GM21390 (cell line): ENCODE data around the gene UBE2C.

Experiments
- ATAC-seq: cut with Tn5 transposase; IDR thresholded peaks from one replicate; pipeline ENCODE4 v1.9.1; 2021; ENCODE audit not compliant: unreplicated experiment

UBE2C gene

DNA sequence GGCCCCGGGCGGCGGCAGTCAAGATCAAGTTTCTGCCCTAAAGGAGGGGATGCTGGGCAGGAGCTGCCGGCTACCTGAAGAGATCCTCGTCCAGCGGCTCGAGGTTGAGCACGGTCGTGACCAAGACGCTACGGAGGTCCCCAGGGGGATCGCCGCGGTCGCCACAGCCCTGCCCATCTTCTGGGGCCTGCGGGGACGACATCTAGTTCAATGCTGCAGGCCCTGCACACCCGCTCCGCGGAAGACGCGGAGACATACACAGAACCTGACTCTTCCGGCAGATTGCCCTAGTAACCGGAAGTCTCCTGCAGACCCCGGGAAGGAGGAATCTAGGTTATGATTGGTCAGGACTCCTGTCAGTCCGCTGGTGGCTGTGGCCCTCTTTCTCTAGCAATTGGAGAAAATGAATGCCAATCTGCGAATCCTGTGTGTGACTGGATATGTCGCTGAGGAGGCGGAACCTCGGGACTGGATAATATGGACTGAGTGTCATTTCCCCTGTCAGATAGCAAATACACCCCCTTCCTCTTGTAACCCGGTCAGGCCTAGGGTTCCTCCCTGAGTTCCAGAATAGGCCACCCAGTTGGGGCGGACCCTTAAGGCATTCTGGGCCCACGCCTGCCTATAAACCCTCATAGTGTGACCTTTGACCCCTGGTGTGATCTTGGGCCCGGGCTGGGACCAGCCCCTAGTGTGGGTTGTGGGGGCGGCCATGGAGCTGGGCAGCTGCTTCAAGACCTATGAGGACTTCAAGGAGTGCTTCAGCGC, 44.9 kb downstream of the UBE2C start, which contains the start of the genes ACOT8 and ZSWIM3:
Gene ACOT8, minus strand, starts transcription at position 279 of the 768 bp plus-strand sequence. Its CDS starts 77 bp downstream, at position 202.
Gene ZSWIM3, plus strand, starts transcription at position 501 of the 768 bp plus-strand sequence. Its CDS starts 212 bp downstream, at position 713.
- ATAC-seq, result peak; percentile 98

DNA sequence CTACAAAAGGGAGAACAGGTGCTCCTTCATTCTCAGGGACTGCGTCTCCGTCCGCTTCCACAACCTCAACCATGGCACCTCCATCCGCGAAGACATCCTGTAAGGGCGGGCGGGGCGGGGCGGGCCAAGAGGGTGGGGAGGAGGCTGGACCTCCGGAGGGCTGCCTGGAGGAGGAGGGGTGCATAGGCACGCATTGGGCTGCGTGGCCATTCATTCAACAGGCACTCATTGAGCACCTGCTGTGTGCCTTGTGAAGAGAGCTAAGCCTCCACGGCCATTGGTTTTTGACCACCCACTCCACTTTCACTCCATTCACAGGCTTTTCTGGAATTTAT, 45.4 kb downstream of the UBE2C start:
- peak; percentile 4 for ATAC-seq

GRCh38 chr20:45859916-45860315, 47.5 kb downstream of the UBE2C start:
- no peak for ATAC-seq

DNA sequence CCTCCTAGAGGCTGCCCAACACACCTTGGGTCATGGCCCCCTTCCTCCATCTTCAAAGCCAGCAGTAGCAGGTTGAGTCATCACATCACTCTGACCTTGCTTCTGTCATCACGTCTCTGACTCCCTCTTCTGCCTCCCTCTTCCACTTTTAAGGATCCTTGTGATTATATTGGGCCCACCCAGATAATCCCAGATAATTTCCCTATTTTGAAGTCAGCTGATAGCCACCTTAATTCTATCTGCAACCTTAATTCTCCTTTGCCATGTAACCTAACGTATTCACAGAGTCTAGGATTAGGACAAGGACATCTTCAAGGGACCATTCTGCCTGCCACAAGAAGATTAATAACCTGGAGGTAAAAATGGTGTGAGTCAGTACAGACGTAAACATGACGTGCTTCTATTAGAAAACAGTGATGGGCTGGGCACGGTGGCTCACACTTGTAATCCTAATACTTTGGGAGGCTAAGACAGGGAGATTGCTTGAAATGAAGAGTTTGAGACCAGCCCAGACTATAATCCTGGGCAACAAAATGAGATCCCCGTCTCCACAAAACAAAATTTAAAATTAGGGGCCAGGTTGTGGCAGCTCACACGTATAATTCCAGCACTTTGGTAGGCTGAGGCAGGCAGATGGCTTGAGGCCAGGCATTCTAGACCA, 48.2 kb downstream of the UBE2C start:
- ATAC-seq, result no peak

- no peak for ATAC-seq
These were observed 49.0 kb downstream of the UBE2C start for GRCh38 chr20:45861221-45862075.

GRCh38 chr20:45863543-45864470, 51.4 kb downstream of the UBE2C start:
- no peak for ATAC-seq

GRCh38 chr20:45866454-45866853, 54.0 kb downstream of the UBE2C start:
- no peak for ATAC-seq
